Posterior cingulate gyrus (tissue), 11 donors: ENCODE measurements around the gene FBXL17.
"Not testable (repeated sequence)": the region's sequence is repeated elsewhere in the genome, so short reads cannot be mapped to it uniquely, and the experiment has no call there.

ENCODE experiments used
- DNase-seq, 10 donors: peaks; one replicate each; pipeline versions ENCODE4 v3.0.0 to v3.0.0-alpha.2; 2020 to 2021; ENCODE audit warnings: mixed read lengths in 3 of 10
- intact Hi-C: fragments of 100-400 bp; cut with DNase I; formaldehyde crosslinking; loops from one replicate; pipeline ENCODE4 v1.15.1; 2023

FBXL17 gene

GRCh38 chr5:108193021-108193795 lies 188.7 kb downstream of the FBXL17 start:
- intact Hi-C loops = no loop called here
- no peak for DNase-seq

- DNase-seq = no peak
- intact Hi-C loops = no loop called here
Measured at GRCh38 chr5:108184940-108185339, 197.0 kb downstream of the FBXL17 start.

GRCh38 chr5:108181975-108182374 lies 199.9 kb downstream of the FBXL17 start:
- DNase-seq = no peak

GRCh38 chr5:108174286-108174685 lies 207.6 kb downstream of the FBXL17 start:
- no peak for DNase-seq
- intact Hi-C loops = no loop called here

More at GRCh38 chr5:108181975-108182374, 199.9 kb downstream of the FBXL17 start:
- intact Hi-C loops = no loop called here

GRCh38 chr5:108171759-108172158 lies 210.1 kb downstream of the FBXL17 start:
- no peak for DNase-seq
- intact Hi-C loops = no loop called here

- intact Hi-C loops = no loop called here
- peak in 1 of 10 donors; percentile 83 for DNase-seq
Measured at GRCh38 chr5:108168915-108169314, 213.0 kb downstream of the FBXL17 start.

- DNase-seq = no peak
- intact Hi-C loops = no loop called here
Measured at GRCh38 chr5:108167174-108167573, 214.7 kb downstream of the FBXL17 start.

- intact Hi-C loops = no loop called here
- DNase-seq = no peak
Measured at GRCh38 chr5:108164574-108164973, 217.3 kb downstream of the FBXL17 start.

GRCh38 chr5:108152854-108153253 lies 229.0 kb downstream of the FBXL17 start:
- intact Hi-C loops, DNase-seq: not testable (repeated sequence)

GRCh38 chr5:108149369-108149768 lies 232.5 kb downstream of the FBXL17 start:
- intact Hi-C loops = no loop called here
- DNase-seq = no peak

- DNase-seq = no peak
- intact Hi-C loops = no loop called here
Measured at GRCh38 chr5:108148715-108149139, 233.2 kb downstream of the FBXL17 start.

GRCh38 chr5:108146222-108146621 lies 235.7 kb downstream of the FBXL17 start:
- intact Hi-C loops = no loop called here
- no peak for DNase-seq

- intact Hi-C loops = no loop called here
Measured at GRCh38 chr5:108145351-108145750, 236.5 kb downstream of the FBXL17 start.

GRCh38 chr5:108144332-108144731 lies 237.6 kb downstream of the FBXL17 start:
- DNase-seq = no peak
- intact Hi-C loops = no loop called here

More at GRCh38 chr5:108145351-108145750, 236.5 kb downstream of the FBXL17 start:
- no peak for DNase-seq

- intact Hi-C loops = no loop called here
- DNase-seq = no peak
Measured at GRCh38 chr5:108143581-108143980, 238.3 kb downstream of the FBXL17 start.

- intact Hi-C loops = no loop called here
- DNase-seq = no peak
Measured at GRCh38 chr5:108141676-108142075, 240.2 kb downstream of the FBXL17 start.

- intact Hi-C loops = no loop called here
- no peak for DNase-seq
Measured at GRCh38 chr5:108136493-108136892, 245.4 kb downstream of the FBXL17 start.

GRCh38 chr5:108129129-108129528 lies 252.8 kb downstream of the FBXL17 start:
- DNase-seq = no peak
- intact Hi-C loops = no loop called here

- intact Hi-C loops = no loop called here
- no peak for DNase-seq
Measured at GRCh38 chr5:108125771-108126511, 256.0 kb downstream of the FBXL17 start.

- DNase-seq = no peak
Measured at GRCh38 chr5:108124596-108124995, 257.3 kb downstream of the FBXL17 start.

GRCh38 chr5:108122702-108123101 lies 259.2 kb downstream of the FBXL17 start:
- intact Hi-C loops = no loop called here
- no peak for DNase-seq

More at GRCh38 chr5:108124596-108124995, 257.3 kb downstream of the FBXL17 start:
- intact Hi-C loops = no loop called here
